ENCODE results near the gene MAP3K7. TPM values are rescaled to one million over a fixed set of nuclear protein-coding genes. Genes with fewer than 3 reads are reported as not detected.

MAP3K7 gene
- total and polyA plus RNA-seq, 2 of the 8 experiments (the other 6 are each of a cell fraction or from before 2014, with no cell fraction given) = 27.3 to 34.8 TPM

GRCh38 chr6:90484385-90484784 is 102.5 kb downstream of the MAP3K7 start:
- no peak overlapping the region for H3K56ac ChIP-seq (replicated peaks; ENCODE audit: insufficient read length, low read depth, low read length)
- H4K91ac ChIP-seq (replicated peaks; ENCODE audit: insufficient read length, low read length) = peak overlapping the region; percentile 86
- peaks cover 0 to 3% (median 0%) of the 10 kb centered on the region in 4 experiments; a peak in 2 of 8 replicates for H3K36me3 ChIP-seq (ENCODE audit: control insufficient read depth in 2 of 4, insufficient read depth in 4 of 4, low read length in 3 of 4)
- H4K5ac ChIP-seq (ENCODE audit: insufficient read length, low read depth, low read length) = peak overlapping the region; percentile 34
- H2AK5ac ChIP-seq (ENCODE audit: low read depth, low read length) = peak overlapping the region; percentile 92; the same call in 1 of the 2 replicates
- H3K23me2 ChIP-seq (ENCODE audit: low read depth, low read length) = no peaks in the 10 kb centered on the region
- H3K14ac ChIP-seq (ENCODE audit: insufficient read length) = no peak overlapping the region
- peak overlapping the region; percentile 30 for H2BK120ac ChIP-seq (replicated peaks; ENCODE audit: low read depth, low read length)
- H3K4ac ChIP-seq (replicated peaks; ENCODE audit: insufficient read length, low read depth, low read length) = peak overlapping the region; percentile 55
- H3K4me1 ChIP-seq (replicated peaks in 1 of 4; ENCODE audit: control insufficient read depth in 3 of 4, insufficient read depth in 4 of 4, low read length in 3 of 4) = peaks cover 0 to 16% (median 5%) of the 10 kb centered on the region in 4 experiments; a peak in 4 of 7 replicates
- H3K18ac ChIP-seq (ENCODE audit: extremely low read depth, low read length) = peak overlapping the region; percentile 80; the same call in 1 of the 2 replicates
- FAIRE-seq = no peak
- H2AFZ ChIP-seq (ENCODE audit: low read length) = no peak overlapping the region
- H3K79me2 ChIP-seq (ENCODE audit: control insufficient read depth in 1 of 2, insufficient read depth in 2 of 2, low read length in 2 of 2) = no peaks in the 10 kb centered on the region
- H3K27ac ChIP-seq (ENCODE audit: low read depth, low read length) = no peak overlapping the region
- H3K23ac ChIP-seq (ENCODE audit: insufficient read length) = no peak overlapping the region
- H2BK5ac ChIP-seq (ENCODE audit: low read depth, low read length) = peak overlapping the region; percentile 56; the same call in 1 of the 2 replicates
- TF ChIP-seq POLR2AphosphoS5 (IDR thresholded peaks at IDR 0.05; ENCODE audit: low read depth, low read length) (no peak), TEAD4 (IDR thresholded peaks at IDR 0.05; ENCODE audit: low read depth, low read length) (peak; percentile 25; the same call in 1 of the 2 replicates)
- no peaks in the 10 kb centered on the region for H3K79me1 ChIP-seq (ENCODE audit: low read depth, low read length)
- peak overlapping the region; percentile 80; the same call in 1 of the 2 replicates for H2BK12ac ChIP-seq (ENCODE audit: low read depth, low read length)
- DNase-seq (ENCODE audit: low read depth in 1 of 2, low spot score in 2 of 2) = no peak
- H3K27me3 ChIP-seq (replicated peaks in 1 of 4; ENCODE audit: control insufficient read depth in 3 of 4, extremely low read depth in 1 of 4, insufficient read depth in 3 of 4, low read length in 3 of 4) = no peaks in the 10 kb centered on the region
- WGBS, 2 experiments (ENCODE audit: extremely low coverage in 1 of 2, insufficient coverage in 1 of 2, insufficient read length in 1 of 2, insufficient replicate concordance in 2 of 2, low coverage in 1 of 2, low lambda C conversion rate in 2 of 2, missing lambda C conversion rate in 1 of 2) = 49% methylated on average over 3 of the region's 3 CpGs; no CpG with 5 or more reads in 1 of the 2 experiments
- no peak overlapping the region for H3K4me3 ChIP-seq (ENCODE audit: extremely low read depth in 1 of 4, insufficient read depth in 2 of 4, low read depth in 3 of 4, low read length in 4 of 4)
- H2BK20ac ChIP-seq (ENCODE audit: low read length) = peak overlapping the region; percentile 53
- H4K20me1 ChIP-seq (replicated peaks in 1 of 2; ENCODE audit: control insufficient read depth in 1 of 2, insufficient read depth in 2 of 2, low read length in 2 of 2) = no peaks in the 10 kb centered on the region
- H2BK15ac ChIP-seq (ENCODE audit: low read length) = peak overlapping the region; percentile 63
- no peak overlapping the region for H3K9ac ChIP-seq (replicated peaks in 1 of 4; ENCODE audit: extremely low read depth in 1 of 4, low read depth in 3 of 4, low read length in 3 of 4)
- POLR2A ChIA-PET (ENCODE audit: partially characterized antibody) = interaction anchor here (0.6 to 1.7 kb wide), 4 partner anchors 8 to 13 kb away, joined by 3 to 6 read pairs (median 4); no protein-coding TSS in a partner anchor
- CTCF ChIA-PET (ENCODE audit: partially characterized antibody) = interaction anchor here (0.6 to 2.1 kb wide), 12 partner anchors 8 to 958 kb away, joined by 3 to 7 read pairs (median 4); no protein-coding TSS in a partner anchor
- peak overlapping the region in 1 of 2 experiments; percentile 45; a peak in 2 of 4 replicates for H3K4me2 ChIP-seq (ENCODE audit: insufficient read depth in 1 of 2, low read depth in 2 of 2, low read length in 2 of 2)
- no peak overlapping the region for H4K8ac ChIP-seq (ENCODE audit: extremely low read depth, insufficient read depth, low read length)
- H3K9me3 ChIP-seq (ENCODE audit: insufficient read depth in 2 of 2, low read depth in 1 of 2, low read length in 1 of 2) = peaks cover 5 to 14% of the 10 kb centered on the region in 2 experiments; a peak in 2 of 4 replicates

Measured in H1 (cell line).